Uterus (tissue), 4 donors: ENCODE data around the gene CCL1. TPM values are rescaled to one million over a fixed set of nuclear protein-coding genes. Genes with fewer than 3 reads are reported as not detected.

Experiments
- DNase-seq, 2 donors: peaks; one replicate each; pipeline ENCODE4 v3.0.0-alpha.2; 2019 to 2020
- H3K27ac ChIP-seq, 2 donors: fragments of 200-600 bp; sonication (generic); 1 replicate in 1 of 2; 2 replicates in 1 of 2; pipeline ENCODE4 v1.5.1; 2016 to 2018
- H3K27me3 ChIP-seq, 2 donors: fragments of 200-600 bp; sonication (generic); one replicate each; pipeline ENCODE4 v1.5.1; 2018 to 2019; ENCODE audit warnings: control low read depth in 1 of 2
- H3K36me3 ChIP-seq, 2 donors: fragments of 200-600 bp; sonication (generic); one replicate each; pipeline ENCODE4 v1.5.1; 2019; ENCODE audit warnings: control low read depth in 1 of 2
- H3K4me1 ChIP-seq, 2 donors: fragments of 200-600 bp; sonication (generic); one replicate each; pipeline ENCODE4 v1.5.1; 2018 to 2019; ENCODE audit warnings: control low read depth in 1 of 2
- H3K4me3 ChIP-seq, 2 donors: fragments of 200-600 bp; sonication (generic); 1 replicate in 1 of 2; 2 replicates in 1 of 2; pipeline ENCODE4 v1.5.1; 2018 to 2019; ENCODE audit warnings: mild to moderate bottlenecking in 1 of 2
- H3K9me3 ChIP-seq, 2 donors: fragments of 200-600 bp; sonication (generic); one replicate each; pipeline ENCODE4 v1.5.1; 2019; ENCODE audit warnings: control low read depth in 1 of 2
- CTCF ChIP-seq, 4 experiments: fragments of 200-600 bp in 2 of 4; fragments of 450-650 bp in 2 of 4; sonication (generic) in 2 of 4; IDR thresholded peaks; one replicate each; pipeline ENCODE4 v1.5.1; 2016 to 2019; ENCODE audit warnings: antibody characterized with exemption in 4 of 4, mild to moderate bottlenecking in 2 of 4, moderate library complexity in 1 of 4
- POLR2A ChIP-seq, 2 donors: fragments of 450-650 bp; IDR thresholded peaks; one replicate each; pipeline ENCODE4 v1.6.1; 2016; ENCODE audit warnings: antibody characterized with exemption in 2 of 2, mild to moderate bottlenecking in 1 of 2, moderate library complexity in 1 of 2
- intact Hi-C: fragments of 100-400 bp; cut with DNase I; formaldehyde crosslinking; loops from one replicate; pipeline ENCODE4 v1.15.1; 2023; ENCODE audit warnings: low total_unique reads
- total RNA-seq, 4 donors: library from RNA; depleted of rRNA in 3 of 4; stranded (reverse); fragments of >200 nt in 3 of 4; gene quantifications; one replicate each; pipeline versions ENCODE4 v1.1.0 to v1.2.4, GENCODE V29; 2014 to 2023
- donor health status: DM: yes; HTN: yes; CAD: no.

The CCL1 gene
- total RNA-seq, 4 donors from 2014 or later: not detected

GRCh38 chr17:34358631-34359030 lies 4.4 kb downstream of the CCL1 start:
- TF ChIP-seq POLR2A (IDR thresholded peaks at IDR 0.05) (no peak), CTCF (IDR thresholded peaks at IDR 0.05) (no peak)
- no peaks in the 10 kb centered on the region for H3K9me3 ChIP-seq
- H3K4me3 ChIP-seq: no peak overlapping the region
- intact Hi-C loops: no loop called here
- H3K4me1 ChIP-seq: no peaks in the 10 kb centered on the region
- no peak overlapping the region for H3K27ac ChIP-seq
- H3K36me3 ChIP-seq: no peaks in the 10 kb centered on the region
- DNase-seq: no peak
- H3K27me3 ChIP-seq: no peaks in the 10 kb centered on the region

- Histone ChIP-seq H3K36me3 (no peaks in the 10 kb centered on the region), H3K4me1 (no peaks in the 10 kb centered on the region), H3K9me3 (no peaks in the 10 kb centered on the region), H3K27me3 (no peaks in the 10 kb centered on the region), H3K4me3 (no peak overlapping the region), H3K27ac (no peak overlapping the region)
- no peak for TF ChIP-seq CTCF (IDR thresholded peaks at IDR 0.05)
- TF ChIP-seq POLR2A (IDR thresholded peaks at IDR 0.05): no peak
- DNase-seq: no peak
- intact Hi-C loops: no loop called here
Measured at GRCh38 chr17:34357398-34357797, 5.6 kb downstream of the CCL1 start.

GRCh38 chr17:34356194-34356593 lies 6.8 kb downstream of the CCL1 start, which contains the start of gene CCL13:
Gene CCL13 (plus strand): TSS chr17:34356480. CDS start chr17:34356527, 47 bp downstream.
- no peaks in the 10 kb centered on the region for H3K36me3 ChIP-seq
- H3K27me3 ChIP-seq: no peaks in the 10 kb centered on the region
- H3K4me3 ChIP-seq: no peak within 1 kb of the TSS
- no peaks in the 10 kb centered on the region for H3K4me1 ChIP-seq
- no peaks in the 10 kb centered on the region for H3K9me3 ChIP-seq
- TF ChIP-seq POLR2A (IDR thresholded peaks at IDR 0.05) (no peak), CTCF (IDR thresholded peaks at IDR 0.05) (no peak)
- DNase-seq: no peak
- peak within 1 kb of the TSS in 1 of 2 donors; percentile 22 for H3K27ac ChIP-seq
- intact Hi-C loops: no loop called here

GRCh38 chr17:34354637-34355036 lies 8.4 kb downstream of the CCL1 start:
- H3K27me3 ChIP-seq: no peaks in the 10 kb centered on the region
- no peaks in the 10 kb centered on the region for H3K36me3 ChIP-seq
- no peak overlapping the region for H3K27ac ChIP-seq
- intact Hi-C loops: no loop called here
- no peaks in the 10 kb centered on the region for H3K4me1 ChIP-seq
- no peaks in the 10 kb centered on the region for H3K9me3 ChIP-seq
- no peak overlapping the region for H3K4me3 ChIP-seq
- DNase-seq: no peak
- no peak for TF ChIP-seq POLR2A (IDR thresholded peaks at IDR 0.05)
- TF ChIP-seq CTCF (IDR thresholded peaks at IDR 0.05): no peak

- H3K27ac ChIP-seq: no peak overlapping the region
- H3K27me3 ChIP-seq: no peaks in the 10 kb centered on the region
- TF ChIP-seq POLR2A (IDR thresholded peaks at IDR 0.05) (no peak), CTCF (IDR thresholded peaks at IDR 0.05) (no peak)
- no peak for DNase-seq
- no peak overlapping the region for H3K4me3 ChIP-seq
- intact Hi-C loops: no loop called here
- no peaks in the 10 kb centered on the region for H3K9me3 ChIP-seq
- H3K4me1 ChIP-seq: no peaks in the 10 kb centered on the region
- no peaks in the 10 kb centered on the region for H3K36me3 ChIP-seq
Measured at GRCh38 chr17:34352191-34352590, 10.8 kb downstream of the CCL1 start.
